ENCODE measurements around the gene DPF3. TPM values are rescaled to one million over a fixed set of nuclear protein-coding genes. Genes with fewer than 3 reads are reported as not detected.

DPF3 gene
- total RNA-seq, 3 donors from 2014 or later: 0.48 to 0.95 (median 0.71) TPM

DNA sequence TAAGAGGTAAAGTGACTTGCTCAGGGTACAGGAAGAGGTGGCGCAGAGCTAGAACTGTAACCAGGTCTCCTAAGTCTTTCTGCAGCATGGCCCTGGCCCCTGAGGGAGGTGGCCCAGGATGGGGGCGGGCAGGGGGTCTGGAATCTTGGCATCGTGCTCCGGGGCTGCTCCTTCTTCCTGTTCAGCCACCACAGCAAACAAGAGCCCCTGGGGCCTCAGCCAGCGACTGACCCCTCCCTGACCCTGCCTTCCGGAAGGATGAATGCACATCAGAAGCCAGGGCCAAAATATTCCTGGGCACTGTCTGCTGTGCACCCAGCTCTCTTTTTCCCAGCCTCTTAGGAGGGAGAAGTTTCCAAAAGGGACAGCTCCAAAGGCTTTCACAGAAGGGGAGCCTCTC, 242.8 kb downstream of the DPF3 start:
- Mint-ChIP-seq H3K4me1 (ENCODE audit: low read depth) (no peaks in the 10 kb centered on the region), H3K27me3 (ENCODE audit: low read depth) (peaks cover 8% of the 10 kb centered on the region), H3K9me3 (no peaks in the 10 kb centered on the region), H3K36me3 (ENCODE audit: insufficient read depth) (no peaks in the 10 kb centered on the region), H3K4me3 (no peak overlapping the region)
- ATAC-seq (no peak), DNase-seq (no peak)

DNA sequence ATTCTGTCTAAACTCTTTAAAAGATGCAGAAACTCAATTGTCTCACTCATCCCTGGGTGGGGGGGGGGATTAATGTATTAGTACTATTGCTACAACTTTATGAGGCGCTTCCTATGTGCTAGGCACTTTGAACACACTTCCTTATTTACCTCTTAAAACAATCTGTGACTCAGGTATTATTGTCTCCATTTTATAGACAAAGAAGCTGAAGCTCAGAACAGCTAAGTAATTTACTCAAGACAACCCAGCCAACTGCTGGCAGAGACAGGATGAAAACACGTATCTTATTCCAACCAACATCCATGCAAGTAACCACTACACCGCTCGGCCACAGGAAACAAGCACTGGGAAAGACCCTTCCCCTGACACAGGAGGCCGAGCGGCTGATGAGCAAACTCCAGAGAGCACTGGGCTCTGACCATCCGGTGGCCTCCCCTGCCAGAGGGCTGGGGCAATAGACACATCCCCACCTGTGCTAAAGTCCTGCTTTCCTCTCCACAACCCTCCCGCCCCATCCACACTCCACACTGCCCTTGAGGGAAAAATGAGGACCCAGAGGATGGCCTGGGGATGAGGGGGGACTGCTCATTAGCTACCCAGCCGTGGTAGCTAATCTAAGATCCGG, 244.2 kb downstream of the DPF3 start:
- Mint-ChIP-seq H3K27me3 (ENCODE audit: low read depth) (peaks cover 8% of the 10 kb centered on the region), H3K9me3 (no peaks in the 10 kb centered on the region), H3K4me1 (ENCODE audit: low read depth) (no peaks in the 10 kb centered on the region), H3K4me3 (no peak overlapping the region), H3K36me3 (ENCODE audit: insufficient read depth) (no peaks in the 10 kb centered on the region)
- DNase-seq (no peak), ATAC-seq (no peak)

DNA sequence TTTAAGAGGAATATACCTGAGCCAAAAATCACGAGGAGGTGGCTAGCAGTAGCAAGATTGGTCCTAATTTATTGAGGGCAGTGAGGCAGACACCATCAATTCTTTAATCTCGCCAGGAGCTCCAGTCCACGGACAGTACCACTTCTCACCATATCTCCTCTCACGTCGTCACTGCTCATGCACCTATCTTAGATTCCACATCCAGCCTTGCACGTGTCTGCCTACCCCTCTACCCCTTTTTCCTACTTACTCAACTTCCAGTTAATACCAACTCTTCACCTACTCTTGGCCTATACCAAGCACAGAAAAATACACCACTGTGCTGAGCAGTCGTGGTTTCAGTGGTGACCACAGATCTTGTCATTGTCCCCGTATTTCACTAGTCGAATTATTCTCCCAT, 246.1 kb downstream of the DPF3 start:
- ATAC-seq (no peak), DNase-seq (no peak)
- Mint-ChIP-seq H3K4me1 (ENCODE audit: low read depth) (no peaks in the 10 kb centered on the region), H3K27me3 (ENCODE audit: low read depth) (peaks cover 8% of the 10 kb centered on the region), H3K4me3 (no peak overlapping the region), H3K9me3 (no peaks in the 10 kb centered on the region), H3K36me3 (ENCODE audit: insufficient read depth) (no peaks in the 10 kb centered on the region)

DNA sequence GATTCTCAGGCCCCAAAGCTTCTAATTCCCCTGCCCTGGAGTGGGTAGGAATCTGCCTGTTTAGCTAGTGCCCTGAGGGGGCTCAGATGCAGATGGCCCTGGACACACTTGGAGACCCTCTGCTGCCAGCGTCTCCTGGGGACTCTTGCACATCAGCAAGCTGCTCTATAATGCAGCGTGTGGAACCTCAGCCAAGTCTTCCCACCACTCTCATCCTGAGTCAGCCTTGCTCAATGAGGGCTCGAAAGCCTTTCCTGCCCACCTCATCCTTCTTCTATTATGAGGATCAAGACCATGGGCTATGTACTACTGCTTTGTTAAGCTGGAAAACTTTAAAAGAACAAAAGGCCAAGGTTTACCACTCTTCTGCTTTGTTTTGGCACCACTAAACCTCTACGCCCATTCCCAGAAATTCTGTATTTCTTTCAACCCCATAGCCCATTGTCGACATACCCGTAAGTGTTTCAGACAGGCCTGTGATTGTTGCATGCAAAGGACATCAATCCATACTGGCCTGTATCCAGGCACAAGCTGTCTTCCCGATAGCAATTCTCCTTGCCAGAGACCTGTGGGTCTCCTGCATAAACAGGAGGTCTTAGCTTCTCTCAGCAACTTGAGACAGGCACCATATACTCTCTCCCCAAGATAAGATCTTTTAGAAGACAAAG, 246.9 kb downstream of the DPF3 start:
- no peak for ATAC-seq
- Mint-ChIP-seq H3K27me3 (ENCODE audit: low read depth) (peaks cover 8% of the 10 kb centered on the region), H3K4me3 (no peak overlapping the region), H3K4me1 (ENCODE audit: low read depth) (no peaks in the 10 kb centered on the region), H3K9me3 (no peaks in the 10 kb centered on the region), H3K36me3 (ENCODE audit: insufficient read depth) (no peaks in the 10 kb centered on the region)
- no peak for DNase-seq

DNA sequence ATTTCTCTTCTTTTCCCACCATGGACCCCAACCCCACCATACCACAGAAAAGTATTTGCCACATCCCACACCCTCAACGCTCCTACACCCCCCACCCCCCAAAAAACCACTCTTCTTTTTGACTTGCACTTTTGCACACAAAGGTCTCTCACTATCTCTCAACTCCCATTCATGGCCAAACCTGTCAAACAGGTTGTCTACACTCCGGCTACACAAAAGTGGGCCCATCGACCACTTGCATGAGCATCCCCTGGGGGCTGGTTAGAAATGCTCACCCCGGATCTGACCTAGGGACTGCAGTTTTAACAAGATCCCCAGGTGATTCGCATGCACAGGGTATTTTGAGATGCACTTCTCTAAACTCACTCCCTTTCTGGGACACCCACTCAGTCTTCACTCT, 248.2 kb downstream of the DPF3 start:
- no peak for ATAC-seq
- H3K27me3 Mint-ChIP-seq (ENCODE audit: low read depth): peaks cover 7% of the 10 kb centered on the region
- peaks cover 2% of the 10 kb centered on the region for H3K9me3 Mint-ChIP-seq
- H3K4me3 Mint-ChIP-seq: no peak overlapping the region
- no peaks in the 10 kb centered on the region for H3K36me3 Mint-ChIP-seq (ENCODE audit: insufficient read depth)
- no peaks in the 10 kb centered on the region for H3K4me1 Mint-ChIP-seq (ENCODE audit: low read depth)
- DNase-seq: no peak

DNA sequence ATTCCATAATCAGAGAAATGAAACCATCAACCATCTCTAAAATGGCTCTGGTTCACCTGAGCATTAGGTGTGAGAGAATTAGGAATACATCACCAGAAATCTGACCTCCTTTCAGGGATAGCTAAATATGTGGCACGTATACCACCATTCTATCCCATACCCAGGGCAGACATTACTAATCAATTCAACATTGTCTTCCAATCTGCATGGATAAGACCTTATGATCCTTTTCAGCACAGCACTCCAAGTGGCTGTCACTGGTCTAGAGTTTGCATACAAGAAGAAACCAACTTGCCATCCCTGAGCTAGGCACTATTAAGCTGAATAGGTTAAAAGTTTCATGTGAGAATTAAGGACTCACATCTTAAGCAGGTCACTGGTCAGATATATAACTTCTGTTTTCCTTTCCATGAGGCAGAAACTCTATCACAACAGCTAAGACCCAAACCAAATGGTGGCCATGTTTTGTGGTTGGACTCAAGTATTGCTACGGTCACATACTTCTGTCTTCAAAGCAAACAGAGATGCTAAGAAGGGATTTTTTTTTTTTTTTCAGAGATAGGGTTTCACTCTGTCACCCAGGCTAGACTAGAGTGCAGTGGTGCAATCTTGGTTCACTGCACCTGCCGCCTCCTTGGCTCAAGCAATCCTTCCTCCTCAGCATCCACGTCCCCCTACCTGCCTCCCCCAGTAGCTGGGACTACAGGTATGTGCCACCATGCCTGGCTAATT, 249.0 kb downstream of the DPF3 start:
- Mint-ChIP-seq H3K36me3 (ENCODE audit: insufficient read depth) (no peaks in the 10 kb centered on the region), H3K4me1 (ENCODE audit: low read depth) (no peaks in the 10 kb centered on the region), H3K9me3 (peaks cover 8% of the 10 kb centered on the region), H3K27me3 (ENCODE audit: low read depth) (peaks cover 6% of the 10 kb centered on the region), H3K4me3 (no peak overlapping the region)
- DNase-seq: no peak
- ATAC-seq: no peak

DNA sequence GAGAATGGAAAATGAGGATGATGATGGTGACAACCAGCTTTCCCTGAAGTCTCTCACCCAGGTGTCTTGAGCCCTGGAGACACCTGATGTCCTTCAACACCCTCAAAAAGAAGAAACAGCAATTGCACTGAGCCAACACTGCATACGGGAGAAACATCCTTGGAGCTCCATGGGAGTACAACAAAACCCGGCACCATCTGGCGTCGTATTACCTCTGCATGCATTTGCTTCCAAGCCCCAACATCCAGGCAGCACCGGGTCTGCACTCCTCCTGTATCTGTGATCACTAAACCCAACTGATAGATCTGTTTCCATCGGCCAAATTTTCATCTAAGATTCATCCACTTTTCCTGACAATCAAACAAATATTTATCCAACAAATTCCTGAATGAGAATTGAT, 249.9 kb downstream of the DPF3 start:
- no peaks in the 10 kb centered on the region for H3K36me3 Mint-ChIP-seq (ENCODE audit: insufficient read depth)
- DNase-seq (no peak), ATAC-seq (no peak)
- H3K27me3 Mint-ChIP-seq (ENCODE audit: low read depth): peaks cover 2% of the 10 kb centered on the region
- H3K4me3 Mint-ChIP-seq: no peak overlapping the region
- H3K4me1 Mint-ChIP-seq (ENCODE audit: low read depth): no peaks in the 10 kb centered on the region
- peaks cover 13% of the 10 kb centered on the region for H3K9me3 Mint-ChIP-seq

DNA sequence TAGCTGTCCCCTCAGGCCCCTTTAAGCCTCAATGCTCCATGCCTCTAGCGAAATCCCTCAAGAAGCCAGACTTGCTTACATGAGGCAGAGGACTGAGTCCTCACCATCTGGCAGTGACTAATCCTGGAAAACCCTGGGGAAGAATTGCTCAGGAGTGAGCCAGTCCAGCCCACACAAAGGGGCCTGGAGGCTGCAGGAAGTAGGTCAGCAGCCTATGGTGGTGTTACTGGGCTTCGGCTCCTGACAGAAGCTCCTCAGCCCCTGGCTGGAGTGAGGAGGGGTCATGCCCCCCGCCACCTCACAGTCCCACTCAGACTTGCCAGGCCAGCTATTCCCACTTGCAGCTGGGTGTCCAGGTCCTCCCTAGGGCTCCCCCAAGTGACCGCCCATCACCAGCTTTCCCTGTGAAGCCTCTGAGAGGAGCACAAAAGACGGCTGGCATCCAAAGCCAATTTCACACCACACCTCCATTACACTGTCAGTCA, 250.5 kb downstream of the DPF3 start:
- H3K4me3 Mint-ChIP-seq: no peak overlapping the region
- H3K4me1 Mint-ChIP-seq (ENCODE audit: low read depth): no peaks in the 10 kb centered on the region
- DNase-seq (no peak), ATAC-seq (no peak)
- H3K9me3 Mint-ChIP-seq: peaks cover 14% of the 10 kb centered on the region
- H3K27me3 Mint-ChIP-seq (ENCODE audit: low read depth): peaks cover 2% of the 10 kb centered on the region
- no peaks in the 10 kb centered on the region for H3K36me3 Mint-ChIP-seq (ENCODE audit: insufficient read depth)

DNA sequence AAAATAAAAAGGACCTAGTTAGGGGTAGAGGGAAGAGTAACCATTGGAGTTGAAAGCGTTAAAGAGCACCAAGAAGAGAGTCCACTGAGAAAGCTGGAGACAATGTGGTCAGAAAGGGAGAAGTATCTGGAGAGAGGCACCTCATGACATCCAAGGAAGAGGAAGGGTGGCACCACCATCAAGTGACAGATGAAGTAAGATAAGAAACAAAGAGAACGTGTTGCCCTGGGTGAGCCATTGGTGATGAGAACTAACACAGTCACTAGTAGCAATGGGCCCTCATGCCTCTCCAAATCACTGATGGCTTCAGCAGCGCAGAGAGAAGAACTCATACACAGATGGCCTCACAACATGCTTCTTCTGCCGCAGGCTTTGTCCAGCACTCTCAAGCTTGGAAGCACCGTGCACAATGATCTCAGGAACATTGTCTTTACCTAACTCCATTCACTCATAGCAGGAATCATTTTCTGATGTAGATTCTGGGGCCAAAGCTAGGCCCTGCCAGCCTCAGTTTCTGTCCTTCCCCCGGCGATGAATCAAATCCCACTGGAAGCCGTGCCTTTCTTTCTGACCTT, 252.9 kb downstream of the DPF3 start:
- DNase-seq (no peak), ATAC-seq (no peak)
- peaks cover 2% of the 10 kb centered on the region for H3K27me3 Mint-ChIP-seq (ENCODE audit: low read depth)
- no peak overlapping the region for H3K4me3 Mint-ChIP-seq
- no peaks in the 10 kb centered on the region for H3K36me3 Mint-ChIP-seq (ENCODE audit: insufficient read depth)
- H3K9me3 Mint-ChIP-seq: peaks cover 14% of the 10 kb centered on the region
- no peaks in the 10 kb centered on the region for H3K4me1 Mint-ChIP-seq (ENCODE audit: low read depth)

DNA sequence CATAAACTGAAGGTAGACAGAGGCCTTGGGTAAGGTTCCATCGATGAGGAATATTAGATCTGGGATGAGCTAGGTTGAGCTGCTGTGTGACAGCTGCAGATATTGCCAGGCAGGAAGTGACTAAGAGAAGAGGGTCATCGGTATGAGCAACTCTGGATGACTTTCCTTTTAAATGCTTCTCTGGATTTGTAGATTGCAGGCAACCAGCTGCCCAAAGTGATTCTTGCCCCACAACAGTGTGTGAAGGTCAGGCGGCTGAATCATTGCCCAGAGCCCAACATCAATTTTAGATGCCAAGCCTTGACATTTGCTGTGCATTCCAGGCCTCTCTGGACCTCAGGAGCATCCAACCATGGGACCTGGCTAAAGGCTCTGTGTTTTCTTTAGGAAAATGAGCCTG, 255.9 kb downstream of the DPF3 start:
- H3K9me3 Mint-ChIP-seq: peaks cover 14% of the 10 kb centered on the region
- no peak for DNase-seq
- no peak for ATAC-seq
- peaks cover 2% of the 10 kb centered on the region for H3K27me3 Mint-ChIP-seq (ENCODE audit: low read depth)
- H3K4me3 Mint-ChIP-seq: no peak overlapping the region
- no peaks in the 10 kb centered on the region for H3K36me3 Mint-ChIP-seq (ENCODE audit: insufficient read depth)
- H3K4me1 Mint-ChIP-seq (ENCODE audit: low read depth): no peaks in the 10 kb centered on the region

DNA sequence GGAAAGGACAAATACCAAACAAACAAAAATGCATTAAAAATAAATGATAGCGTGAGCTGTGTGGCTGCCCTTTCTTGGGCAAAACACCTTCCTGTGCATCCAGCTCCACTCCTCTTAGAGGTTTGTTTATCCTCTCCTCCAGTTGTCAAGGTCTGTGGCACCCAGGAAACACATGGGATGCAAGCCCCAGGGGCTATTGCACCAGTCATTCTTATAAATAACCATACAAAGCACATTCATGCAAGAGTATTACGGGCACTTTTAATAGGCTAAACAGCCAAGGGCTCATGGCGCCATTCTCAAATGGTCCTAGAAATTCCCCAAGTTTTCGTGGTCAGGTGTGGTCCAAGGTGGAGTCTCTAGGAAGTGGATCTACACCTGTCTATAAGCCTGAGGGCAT, 257.0 kb downstream of the DPF3 start:
- ATAC-seq: no peak
- H3K4me3 Mint-ChIP-seq: no peak overlapping the region

DNA sequence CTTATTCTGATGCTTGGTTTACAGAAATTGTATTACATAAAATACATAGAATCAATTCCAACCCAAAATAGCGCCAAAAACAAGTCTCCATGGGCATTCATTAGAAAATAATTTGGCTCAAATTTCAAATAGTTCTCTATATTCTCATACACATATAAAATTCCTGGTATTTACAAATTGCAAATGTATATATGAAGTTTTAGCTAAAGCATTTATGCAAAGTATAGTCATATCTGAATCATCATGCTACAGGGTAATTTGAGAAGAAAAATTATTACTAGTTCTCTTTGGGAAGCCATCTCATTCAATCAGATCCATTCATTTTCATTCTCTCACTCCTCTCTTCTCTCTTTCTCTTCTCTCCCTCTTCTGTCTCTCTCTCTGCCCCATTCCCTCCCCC, 257.8 kb downstream of the DPF3 start:
- DNase-seq (no peak), ATAC-seq (no peak)
- peaks cover 6% of the 10 kb centered on the region for H3K27me3 Mint-ChIP-seq (ENCODE audit: low read depth)
- H3K4me3 Mint-ChIP-seq: no peak overlapping the region
- no peaks in the 10 kb centered on the region for H3K4me1 Mint-ChIP-seq (ENCODE audit: low read depth)
- H3K36me3 Mint-ChIP-seq (ENCODE audit: insufficient read depth): no peaks in the 10 kb centered on the region
- H3K9me3 Mint-ChIP-seq: peaks cover 14% of the 10 kb centered on the region

More for the DNA sequence above, 257.0 kb downstream of the DPF3 start:
- no peak for DNase-seq
- H3K4me1 Mint-ChIP-seq (ENCODE audit: low read depth): no peaks in the 10 kb centered on the region
- no peaks in the 10 kb centered on the region for H3K36me3 Mint-ChIP-seq (ENCODE audit: insufficient read depth)
- peaks cover 14% of the 10 kb centered on the region for H3K9me3 Mint-ChIP-seq
- H3K27me3 Mint-ChIP-seq (ENCODE audit: low read depth): peaks cover 2% of the 10 kb centered on the region

DNA sequence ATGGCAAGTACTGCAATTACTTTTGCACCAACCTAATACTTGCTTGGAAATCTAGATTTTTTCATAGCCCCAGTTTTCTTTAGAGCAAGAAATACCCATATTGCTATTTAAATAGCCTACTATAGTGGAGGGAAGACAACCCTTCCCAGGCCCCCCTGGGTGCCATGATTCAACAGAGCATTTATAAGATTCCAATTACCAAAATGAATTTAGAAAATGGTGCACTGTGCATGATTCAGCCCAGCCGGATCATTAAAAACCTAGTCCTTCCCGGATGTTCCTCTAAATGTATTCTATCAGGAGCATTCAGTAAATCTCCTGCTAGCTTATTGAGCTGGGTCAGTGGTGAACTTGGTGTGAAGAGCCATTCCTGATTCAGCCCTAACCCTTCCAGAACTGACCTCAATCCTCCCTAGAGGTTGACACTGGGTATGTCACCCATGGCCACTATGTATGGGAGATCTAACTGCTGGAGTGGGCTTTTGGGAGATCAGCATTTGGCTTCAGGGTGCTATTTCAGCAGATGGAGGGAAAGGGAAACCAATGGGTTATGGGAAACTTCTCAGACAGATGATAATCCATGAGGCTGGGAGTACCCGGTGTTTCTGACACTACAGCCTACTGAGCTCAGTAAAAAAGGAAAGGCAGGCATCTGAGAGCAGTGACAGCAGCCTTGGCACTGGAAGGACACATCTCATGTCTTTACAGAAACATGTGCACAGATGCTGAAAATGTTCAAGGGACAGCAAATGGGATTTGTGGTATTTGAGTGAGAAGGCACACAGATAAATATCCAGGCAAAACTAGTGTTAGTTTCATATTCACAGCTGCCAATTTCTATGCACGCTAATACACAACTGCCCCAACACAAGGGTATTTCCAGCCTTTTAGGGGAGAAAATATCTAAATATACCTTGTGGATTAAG, 258.9 kb downstream of the DPF3 start:
- no peak for ATAC-seq
- Mint-ChIP-seq H3K9me3 (peaks cover 6% of the 10 kb centered on the region), H3K4me3 (no peak overlapping the region), H3K27me3 (ENCODE audit: low read depth) (peaks cover 3% of the 10 kb centered on the region), H3K4me1 (ENCODE audit: low read depth) (no peaks in the 10 kb centered on the region), H3K36me3 (ENCODE audit: insufficient read depth) (no peaks in the 10 kb centered on the region)
- no peak for DNase-seq

DNA sequence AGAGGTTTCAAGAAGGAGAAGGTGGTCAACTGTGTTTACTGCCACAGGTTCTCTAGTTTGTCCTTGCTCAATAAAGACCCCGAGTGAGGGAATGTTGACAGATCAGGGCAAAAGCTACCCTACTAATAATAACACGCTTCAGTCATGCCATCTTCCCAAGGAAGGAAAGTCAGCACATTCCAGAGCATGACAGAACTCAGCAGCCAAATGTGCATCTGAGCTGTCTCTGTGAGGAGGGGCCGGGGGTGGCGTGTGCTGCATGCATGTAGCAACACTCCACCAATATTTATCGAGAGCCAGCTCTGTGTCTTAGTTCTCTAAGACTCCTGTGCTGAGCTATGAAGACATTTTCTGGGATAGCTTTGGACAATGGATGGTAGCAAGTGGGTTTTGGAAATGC, 260.4 kb downstream of the DPF3 start:
- H3K9me3 Mint-ChIP-seq: no peaks in the 10 kb centered on the region
- no peaks in the 10 kb centered on the region for H3K4me1 Mint-ChIP-seq (ENCODE audit: low read depth)
- no peak overlapping the region for H3K4me3 Mint-ChIP-seq
- H3K27me3 Mint-ChIP-seq (ENCODE audit: low read depth): peaks cover 5% of the 10 kb centered on the region
- DNase-seq (no peak), ATAC-seq (no peak)
- H3K36me3 Mint-ChIP-seq (ENCODE audit: insufficient read depth): no peaks in the 10 kb centered on the region
